GM19035 (cell line): Measurements from ENCODE around the gene INHA.

Experiments used
- ATAC-seq: cut with Tn5 transposase; IDR thresholded peaks from one replicate; pipeline ENCODE4 v1.9.1; 2021; ENCODE audit not compliant: unreplicated experiment

The INHA gene, protein sequence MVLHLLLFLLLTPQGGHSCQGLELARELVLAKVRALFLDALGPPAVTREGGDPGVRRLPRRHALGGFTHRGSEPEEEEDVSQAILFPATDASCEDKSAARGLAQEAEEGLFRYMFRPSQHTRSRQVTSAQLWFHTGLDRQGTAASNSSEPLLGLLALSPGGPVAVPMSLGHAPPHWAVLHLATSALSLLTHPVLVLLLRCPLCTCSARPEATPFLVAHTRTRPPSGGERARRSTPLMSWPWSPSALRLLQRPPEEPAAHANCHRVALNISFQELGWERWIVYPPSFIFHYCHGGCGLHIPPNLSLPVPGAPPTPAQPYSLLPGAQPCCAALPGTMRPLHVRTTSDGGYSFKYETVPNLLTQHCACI

DNA sequence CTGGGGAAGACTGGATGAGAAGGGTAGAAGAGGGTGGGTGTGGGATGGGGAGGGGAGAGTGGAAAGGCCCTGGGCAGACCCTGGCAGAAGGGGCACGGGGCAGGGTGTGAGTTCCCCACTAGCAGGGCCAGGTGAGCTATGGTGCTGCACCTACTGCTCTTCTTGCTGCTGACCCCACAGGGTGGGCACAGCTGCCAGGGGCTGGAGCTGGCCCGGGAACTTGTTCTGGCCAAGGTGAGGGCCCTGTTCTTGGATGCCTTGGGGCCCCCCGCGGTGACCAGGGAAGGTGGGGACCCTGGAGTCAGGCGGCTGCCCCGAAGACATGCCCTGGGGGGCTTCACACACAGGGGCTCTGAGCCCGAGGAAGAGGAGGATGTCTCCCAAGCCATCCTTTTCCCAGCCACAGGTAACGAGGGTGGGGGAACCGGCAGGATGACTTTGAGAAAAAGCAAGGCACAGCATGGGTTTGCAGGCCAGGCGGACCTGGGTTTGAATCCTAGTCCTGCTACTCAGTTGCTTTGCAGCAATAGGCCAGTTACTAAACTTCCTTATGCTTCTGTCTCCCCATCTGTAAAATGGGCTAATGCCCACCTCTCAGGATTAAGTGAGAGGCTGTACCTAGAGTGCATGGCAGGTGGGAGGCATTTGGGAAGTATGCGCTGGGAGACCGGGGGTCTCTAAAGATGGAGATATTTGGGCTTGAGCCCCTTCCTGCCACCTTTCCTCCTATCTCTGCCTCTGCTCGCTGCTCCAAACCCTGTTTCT lies at the start of gene INHA:
INHA (plus strand) TSS at position 74 of the 765 bp plus-strand sequence; CDS start at position 139, 65 bp downstream.
- no peak for ATAC-seq

DNA sequence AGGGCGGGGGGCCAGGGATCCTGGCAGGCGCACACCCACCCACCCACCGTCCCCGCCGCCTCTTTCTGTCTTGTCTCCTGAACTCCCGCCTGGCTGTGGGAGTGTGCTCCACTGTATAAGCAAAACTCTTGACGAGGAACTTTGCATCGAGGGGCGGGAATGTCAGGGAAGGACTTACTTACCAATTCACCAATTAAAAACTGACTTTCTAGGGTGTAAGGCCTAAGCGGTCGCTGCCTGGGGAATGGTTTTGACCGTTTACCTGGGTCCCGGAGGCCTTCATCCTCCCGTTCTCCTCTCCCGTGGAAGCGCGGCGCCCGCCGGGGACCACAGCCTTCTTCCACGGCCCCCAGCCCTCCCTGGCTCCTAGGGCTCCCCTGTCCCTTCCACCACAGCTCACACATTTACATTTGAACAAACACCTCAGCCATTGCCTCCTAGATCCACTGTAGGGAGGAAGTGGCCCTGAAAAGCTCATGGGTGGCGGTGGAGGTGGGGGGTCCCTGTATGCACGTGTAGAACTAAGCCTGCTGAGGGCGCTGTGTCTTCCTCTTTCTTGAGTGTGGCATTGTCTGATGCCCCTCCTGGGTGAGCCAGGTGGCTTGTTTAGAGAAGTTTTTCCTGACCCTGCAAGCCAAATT lies 49.0 kb upstream of the INHA start:
- ATAC-seq: no peak

DNA sequence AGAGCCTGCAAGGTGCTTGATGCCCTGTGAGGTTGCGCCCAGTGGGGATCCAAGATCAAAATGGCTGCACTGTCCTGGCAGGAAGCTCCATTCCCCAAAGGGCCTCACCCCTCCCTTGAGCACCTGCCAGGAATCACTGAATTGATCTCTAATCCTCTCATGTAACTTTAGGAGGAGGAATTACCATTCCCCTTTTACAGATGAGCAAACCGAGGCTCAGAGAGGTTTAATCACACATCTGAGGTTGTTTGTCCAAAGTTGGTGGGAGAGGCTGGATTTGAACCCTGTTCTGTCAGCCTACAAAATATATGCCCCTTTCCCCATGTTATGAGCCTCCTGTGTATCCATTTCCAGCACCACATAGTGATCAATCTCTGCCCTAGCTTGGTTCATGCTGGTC lies 47.3 kb upstream of the INHA start:
- no peak for ATAC-seq

DNA sequence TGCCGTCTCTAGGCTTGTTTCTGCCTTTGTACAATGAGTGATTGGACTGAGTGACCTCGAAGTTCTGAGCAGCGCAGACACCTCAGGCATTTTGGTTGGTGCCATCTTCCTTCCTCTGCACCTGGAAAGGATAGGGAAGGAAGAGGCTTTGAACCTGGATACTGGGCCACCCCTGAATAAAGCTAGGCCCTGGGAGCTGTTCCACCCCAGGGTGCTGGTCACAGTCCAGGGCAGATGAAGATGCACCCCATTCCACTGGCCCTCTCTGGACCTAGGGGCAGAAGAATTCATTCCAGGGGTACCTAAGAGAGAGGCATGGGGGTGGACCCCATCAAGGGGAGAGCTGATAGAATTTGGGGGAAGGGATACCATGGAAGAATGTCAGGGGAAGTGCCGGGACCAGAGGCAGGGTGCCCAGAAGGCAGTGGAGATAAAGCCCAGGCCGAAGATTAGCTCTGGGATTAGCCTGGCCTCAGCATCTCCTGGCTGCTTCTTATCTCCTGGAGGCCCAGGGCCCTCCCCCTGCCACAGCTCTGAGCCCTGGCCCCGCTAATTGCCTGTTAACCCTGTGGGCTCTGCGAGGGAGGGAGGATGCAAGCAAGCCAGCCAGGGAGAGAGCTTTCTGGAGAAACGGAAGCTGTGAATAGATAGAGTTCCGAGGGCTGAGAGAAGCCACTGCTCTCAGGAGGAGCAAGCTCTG lies 46.4 kb upstream of the INHA start:
- no peak for ATAC-seq

DNA sequence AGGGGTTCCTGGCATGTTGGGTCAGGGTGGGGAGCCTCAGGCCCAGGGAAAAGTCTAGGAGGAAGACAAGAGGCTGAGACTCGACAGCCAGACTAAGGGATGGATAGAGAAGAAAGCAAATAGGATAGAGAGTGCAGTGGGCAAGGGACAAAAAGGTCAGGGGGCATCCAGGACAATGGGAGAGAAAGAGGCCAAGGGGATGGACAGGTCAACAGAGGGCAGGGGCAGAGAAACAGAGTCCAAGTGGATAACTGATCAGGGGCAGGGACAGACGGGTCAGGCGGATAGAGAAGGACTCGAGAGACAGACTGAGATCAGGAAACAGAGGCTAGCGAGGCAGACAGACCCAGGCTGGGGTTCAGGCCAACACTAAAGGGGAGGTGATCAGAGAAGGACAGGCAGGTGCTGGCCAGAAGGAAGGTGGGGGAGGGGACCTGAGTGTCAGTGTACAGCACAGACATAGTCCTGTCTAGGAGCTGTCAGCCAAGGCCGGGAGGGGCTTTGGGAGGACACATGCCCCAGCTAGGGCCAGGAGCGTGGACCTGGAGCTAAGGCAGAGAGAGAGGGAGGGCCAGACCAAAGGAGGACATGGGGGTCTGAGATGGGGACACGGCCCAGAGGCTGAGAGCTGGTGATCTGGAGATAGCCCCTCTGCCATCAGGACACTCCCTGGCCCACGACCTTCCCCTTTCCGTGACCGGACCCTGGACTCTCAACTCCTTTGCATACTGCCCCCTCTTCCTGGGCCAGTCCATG lies 45.6 kb upstream of the INHA start:
- ATAC-seq: no peak

DNA sequence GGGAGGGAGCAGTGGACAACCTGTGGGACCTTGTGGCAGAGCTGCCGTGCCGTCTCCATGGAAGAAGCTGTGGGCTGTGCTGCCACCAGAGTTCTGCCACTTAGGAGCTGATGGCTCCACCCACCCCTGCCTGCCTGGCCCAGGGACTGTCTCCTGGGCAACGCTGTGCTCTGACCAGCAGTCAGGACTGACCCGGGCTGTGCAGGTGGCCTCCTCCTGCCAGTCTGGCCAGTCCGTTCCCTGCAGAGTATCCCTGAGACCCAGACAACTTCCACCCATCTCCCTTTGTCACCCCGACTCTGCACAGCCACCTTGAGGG lies 45.1 kb upstream of the INHA start:
- ATAC-seq: no peak

DNA sequence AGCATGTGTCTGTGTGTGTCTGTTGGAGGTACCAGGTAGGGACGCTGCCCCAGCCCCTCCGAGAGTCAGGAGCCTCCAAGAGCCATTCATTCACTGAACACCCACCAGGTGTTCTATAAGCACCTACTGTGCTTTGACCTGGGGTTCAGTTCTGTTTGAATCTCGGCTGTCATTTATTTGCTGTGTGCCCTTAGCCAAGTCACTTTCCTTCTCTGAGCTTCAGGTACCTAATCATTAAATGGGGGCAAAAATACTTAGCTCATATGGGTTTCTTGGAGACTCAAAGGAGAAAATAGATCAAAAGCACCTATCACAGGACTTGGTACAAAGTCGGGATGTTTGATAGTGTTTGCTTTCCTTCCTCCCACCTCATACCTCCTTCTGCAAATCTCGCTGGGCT lies 44.6 kb upstream of the INHA start:
- ATAC-seq: no peak

DNA sequence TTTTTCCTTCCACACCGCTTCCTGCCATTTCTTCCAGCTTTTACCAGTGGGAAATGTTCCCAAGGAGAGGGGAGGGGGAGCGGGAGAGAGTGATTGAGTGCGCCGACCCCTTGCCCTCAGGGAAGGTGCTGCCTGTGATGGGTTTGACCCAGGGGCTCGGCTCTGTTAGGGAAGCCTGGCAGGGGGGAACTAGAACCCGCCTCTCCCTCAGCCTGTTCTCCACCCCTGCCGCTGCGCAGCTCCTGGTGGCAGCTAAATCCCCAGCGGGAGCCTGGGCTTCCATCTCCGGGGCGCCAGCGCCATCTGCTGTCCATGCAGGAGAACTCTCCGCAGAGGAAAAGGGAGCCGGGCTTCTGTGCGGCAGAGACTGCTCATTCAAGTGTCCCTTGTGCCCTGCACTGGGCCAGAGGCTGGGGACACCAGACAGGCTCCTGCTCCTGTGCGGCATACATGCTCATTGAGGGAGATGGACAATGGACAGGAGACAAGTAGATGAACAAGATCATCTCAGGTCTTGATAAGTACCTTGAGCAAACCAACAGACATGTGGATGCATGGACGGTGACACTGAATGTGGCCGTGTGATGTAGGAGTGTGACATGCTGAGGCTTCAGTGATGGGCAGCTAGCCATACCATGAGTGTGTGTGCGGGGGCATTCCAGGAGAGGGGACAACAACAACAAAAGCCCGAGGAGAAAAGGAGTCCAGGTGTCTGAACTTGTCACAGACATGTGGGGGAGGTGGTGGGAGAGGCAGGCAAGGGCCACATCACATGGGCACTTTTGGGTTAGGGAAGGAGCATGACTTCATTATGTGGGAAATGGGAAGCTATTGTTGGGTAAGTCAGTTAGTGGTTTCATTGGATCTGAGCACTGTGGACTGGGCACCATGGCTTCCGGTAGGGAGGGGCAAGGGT lies 41.8 kb upstream of the INHA start:
- peak; percentile 84 for ATAC-seq

DNA sequence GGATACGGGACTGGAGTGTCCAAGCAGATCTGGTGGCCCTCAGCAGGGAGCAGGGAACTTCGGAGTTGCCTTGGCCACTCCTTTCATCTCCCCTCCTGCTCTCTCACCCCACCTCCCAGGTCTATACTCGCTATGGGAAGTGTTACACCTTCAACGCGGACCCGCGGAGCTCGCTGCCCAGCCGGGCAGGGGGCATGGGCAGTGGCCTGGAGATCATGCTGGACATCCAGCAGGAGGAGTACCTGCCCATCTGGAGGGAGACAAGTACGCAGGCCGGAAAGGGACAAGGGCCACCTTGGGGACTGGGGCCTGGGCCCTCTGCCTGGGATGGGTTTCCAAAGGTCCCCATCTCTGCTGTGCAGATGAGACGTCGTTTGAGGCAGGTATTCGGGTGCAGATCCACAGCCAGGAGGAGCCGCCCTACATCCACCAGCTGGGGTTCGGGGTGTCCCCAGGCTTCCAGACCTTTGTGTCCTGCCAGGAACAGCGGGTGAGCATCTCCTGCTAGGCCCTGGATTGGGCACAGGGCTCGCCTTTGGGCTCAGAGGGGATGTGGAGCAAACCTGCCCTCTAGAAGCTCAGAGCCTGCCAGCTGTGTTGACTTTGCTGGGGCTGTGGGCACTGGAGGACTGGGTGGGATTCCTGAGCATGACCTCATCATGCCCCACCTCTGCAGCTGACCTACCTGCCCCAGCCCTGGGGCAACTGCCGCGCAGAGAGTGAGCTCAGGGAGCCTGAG lies 40.3 kb upstream of the INHA start:
- ATAC-seq: no peak

DNA sequence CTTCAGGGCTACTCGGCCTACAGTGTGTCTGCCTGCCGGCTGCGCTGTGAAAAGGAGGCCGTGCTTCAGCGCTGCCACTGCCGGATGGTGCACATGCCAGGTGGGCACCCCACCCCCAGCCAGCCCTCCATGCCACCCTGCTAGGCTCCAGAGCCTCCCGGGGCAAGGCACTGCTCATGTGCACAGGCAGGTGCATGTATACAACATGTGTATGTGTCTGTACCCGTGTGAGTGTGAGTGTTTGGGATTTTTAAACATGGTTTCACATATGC lies 39.8 kb upstream of the INHA start:
- no peak for ATAC-seq

DNA sequence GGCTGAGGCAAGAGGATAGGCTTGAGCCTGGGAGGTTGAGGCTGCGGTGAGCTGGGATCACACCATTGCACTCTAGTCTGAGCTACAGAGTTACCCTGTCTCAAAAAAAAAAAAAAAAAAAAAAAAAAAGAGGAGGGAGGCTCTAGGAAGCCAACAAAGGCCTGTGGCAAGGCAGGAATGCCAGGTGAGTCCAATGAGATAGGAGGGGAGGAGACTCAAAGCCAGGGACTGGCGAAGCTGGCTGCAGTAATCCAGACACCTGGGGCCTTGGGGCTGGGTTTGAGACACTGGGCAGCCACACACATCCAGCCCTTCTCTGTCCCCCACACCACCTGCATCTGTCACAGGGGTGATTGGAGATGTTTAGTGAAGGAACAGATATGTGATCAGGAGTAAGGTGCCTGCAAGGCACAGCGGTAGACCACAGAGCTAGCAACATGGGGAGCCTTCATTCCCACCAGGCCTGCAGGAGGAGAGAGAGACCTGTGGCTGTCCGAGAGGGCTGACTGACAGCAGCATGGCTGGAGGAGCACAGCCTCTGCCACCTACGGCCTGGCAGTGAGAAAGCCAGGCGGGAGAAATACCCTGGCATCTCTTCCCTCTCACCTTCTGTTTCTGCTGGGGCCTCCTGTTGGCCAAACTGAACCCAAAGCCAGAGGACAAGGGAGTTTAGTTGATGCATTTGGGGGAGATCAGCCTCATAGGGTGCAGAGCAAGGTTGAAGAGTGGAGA lies 38.0 kb upstream of the INHA start:
- ATAC-seq: no peak

DNA sequence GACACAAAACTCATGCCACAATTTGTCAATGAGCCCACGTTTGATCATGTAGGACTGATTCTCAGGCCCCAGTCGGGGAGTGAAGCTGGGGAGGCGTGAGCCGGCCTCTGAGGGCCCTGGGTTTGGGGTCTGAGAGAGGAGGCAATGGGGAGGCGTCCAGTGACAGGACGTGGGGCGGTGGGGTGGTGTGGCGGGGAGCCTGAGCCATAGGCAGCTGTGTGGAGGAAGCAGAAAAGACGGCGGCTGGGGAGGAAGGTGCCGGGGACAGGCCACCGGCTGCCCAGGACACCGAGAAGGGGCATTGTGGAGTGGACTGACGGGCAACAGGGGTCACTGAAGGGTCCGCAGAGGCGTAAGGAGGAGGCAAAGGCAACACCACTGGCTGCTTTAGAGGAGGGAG lies 35.7 kb upstream of the INHA start:
- ATAC-seq: no peak

DNA sequence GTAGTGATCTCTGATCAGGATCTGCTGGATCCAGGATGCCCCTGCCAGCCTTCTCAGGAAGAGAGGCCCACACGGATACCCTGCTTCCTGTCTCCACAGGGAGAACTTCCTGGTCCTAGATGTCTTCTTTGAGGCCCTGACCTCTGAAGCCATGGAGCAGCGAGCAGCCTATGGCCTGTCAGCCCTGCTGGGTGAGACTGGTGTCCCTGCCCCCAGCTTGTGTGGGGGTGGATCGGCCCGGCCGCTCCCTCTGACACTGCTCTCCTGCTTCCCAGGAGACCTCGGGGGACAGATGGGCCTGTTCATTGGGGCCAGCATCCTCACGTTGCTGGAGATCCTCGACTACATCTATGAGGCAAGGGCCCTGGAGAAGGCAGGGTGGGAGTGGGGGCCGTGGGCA lies 35.1 kb upstream of the INHA start:
- ATAC-seq: no peak

DNA sequence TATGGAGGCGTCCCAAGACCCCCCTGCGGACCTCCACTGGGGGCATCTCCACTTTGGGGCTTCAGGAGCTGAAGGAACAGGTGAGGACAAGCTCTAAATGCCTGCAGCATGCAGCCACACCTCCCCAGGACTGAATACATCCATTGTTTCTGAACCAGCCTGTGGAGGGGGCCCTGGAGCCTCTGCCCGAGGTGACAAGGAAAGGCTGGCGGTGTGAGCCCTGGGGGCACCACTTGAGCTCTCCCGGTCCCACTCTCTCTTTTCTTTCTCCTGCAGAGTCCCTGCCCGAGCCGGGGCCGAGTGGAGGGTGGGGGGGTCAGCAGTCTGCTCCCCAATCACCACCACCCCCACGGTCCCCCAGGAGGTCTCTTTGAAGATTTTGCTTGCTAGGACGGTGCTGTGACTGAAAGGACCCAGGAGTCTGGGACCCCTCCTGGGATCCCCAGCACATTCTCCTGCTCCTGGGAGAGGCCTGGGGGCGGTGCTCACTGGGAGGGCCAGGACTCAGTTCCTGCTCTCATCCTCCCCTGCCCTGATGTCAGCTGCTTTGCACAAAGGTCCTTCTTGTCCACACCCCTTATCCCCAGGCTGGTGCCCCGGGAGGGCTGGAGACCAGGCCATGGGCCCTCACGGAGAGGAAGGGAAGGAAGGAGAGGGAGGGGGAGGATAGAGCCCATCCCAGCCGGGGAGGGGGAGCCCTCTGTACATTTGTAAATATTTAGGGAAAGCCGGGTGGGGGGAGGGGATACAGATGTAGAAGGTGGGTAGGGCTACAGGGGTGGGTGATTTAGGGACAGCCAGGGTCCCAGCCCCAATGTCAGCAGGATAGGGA lies 34.2 kb upstream of the INHA start:
- ATAC-seq: no peak

DNA sequence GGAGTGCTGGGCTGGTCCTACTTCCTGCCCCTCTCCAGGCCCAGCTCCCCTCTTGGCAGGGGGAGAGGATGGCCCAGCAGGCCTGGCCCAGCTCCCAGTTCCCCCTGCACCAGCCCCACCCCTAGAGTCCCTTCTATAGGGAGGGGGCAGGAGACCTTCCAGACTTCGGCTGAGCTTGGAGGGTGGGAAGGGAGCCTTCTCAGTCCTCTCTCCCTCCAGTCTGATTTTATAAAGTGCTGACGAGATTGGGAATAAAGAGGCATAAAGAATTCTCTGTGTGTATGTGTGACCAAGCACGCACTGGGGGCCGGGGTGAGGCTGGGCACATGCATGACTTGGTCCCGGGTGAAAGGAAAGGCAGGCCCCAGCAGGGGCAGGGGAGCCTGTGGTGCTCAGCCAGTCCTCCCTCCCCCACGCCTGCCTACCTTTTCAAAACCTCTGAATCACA lies 33.6 kb upstream of the INHA start:
- no peak for ATAC-seq

DNA sequence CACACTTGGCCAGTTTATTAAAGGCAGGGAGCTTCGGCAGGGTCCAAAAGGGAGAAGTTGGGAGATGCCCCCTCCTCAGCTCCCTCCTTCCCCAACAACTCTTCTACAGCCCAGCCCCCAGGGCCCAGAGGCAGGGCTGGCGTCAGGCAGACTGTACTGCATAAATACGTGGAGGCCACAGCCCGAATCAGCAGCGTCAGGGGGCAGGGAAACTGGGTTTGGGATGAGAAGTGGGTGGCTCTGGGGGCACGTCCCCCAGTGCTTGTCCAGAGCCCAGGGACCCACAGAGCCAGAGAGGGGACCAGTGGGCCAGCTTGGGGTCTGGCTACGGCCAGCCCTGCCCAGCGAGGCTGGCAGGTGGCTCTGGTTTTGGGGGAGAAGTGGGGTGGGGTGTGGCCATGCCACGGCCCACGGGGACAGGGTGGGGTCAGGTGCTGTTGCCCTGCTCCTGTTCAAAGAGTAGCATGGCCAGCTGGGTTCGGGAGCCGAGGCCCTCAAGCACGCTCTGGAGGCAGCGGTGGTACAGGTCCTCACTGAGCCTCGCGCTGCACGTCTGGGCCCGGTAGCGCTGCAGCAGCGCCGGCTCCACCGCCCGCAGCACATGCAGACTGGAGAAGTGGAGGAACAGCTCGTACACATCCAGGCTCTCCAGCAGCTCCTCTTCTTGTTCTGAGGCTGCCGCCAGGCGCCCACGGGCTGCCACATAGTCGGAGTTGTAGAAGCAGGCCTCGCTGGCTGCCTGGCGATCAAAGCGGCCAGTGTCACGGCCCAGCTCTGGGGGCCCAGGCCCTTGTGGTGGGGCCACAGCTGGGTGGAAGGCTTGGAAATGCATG lies 32.9 kb upstream of the INHA start:
- ATAC-seq: no peak
